Loucy (cell line): ENCODE results near the gene IGHMBP2.

Source experiments
- CTCF ChIP-seq: fragments of 200-600 bp; sonication (generic); conservative IDR thresholded peaks from 2 replicates; pipeline ENCODE4 v1.5.1; 2014; ENCODE audit warnings: mild to moderate bottlenecking, antibody characterized with exemption, low read length
- EZH2phosphoT487 ChIP-seq: fragments of 200-600 bp; IDR thresholded peaks from 2 replicates; pipeline ENCODE4 v1.6.1; 2018; ENCODE audit warnings: antibody characterized with exemption, mild to moderate bottlenecking, moderate library complexity, borderline replicate concordance

GRCh38 chr11:68946416-68947090 is 42.9 kb downstream of the IGHMBP2 start:
- TF ChIP-seq CTCF (no peak), EZH2phosphoT487 (no peak)
